SK-N-SH (cell line): ENCODE data around the gene PSME2.

ENCODE experiments used
- EP300 ChIP-seq, 2 experiments: IDR thresholded peaks; 2 replicates each; pipeline versions ENCODE4 v1.4.0 to v1.6.1; 2012; ENCODE audit warnings: borderline replicate concordance in 1 of 2, low read depth in 1 of 2, low read length in 1 of 2
- FOXJ3 ChIP-seq: sonication (generic); formaldehyde crosslinking; IDR thresholded peaks from 2 replicates; pipeline ENCODE4 v1.5.1; 2020; ENCODE audit warnings: mild to moderate bottlenecking, missing genetic modification reagents
- MEF2A ChIP-seq: IDR thresholded peaks from 2 replicates; pipeline ENCODE4 v1.4.0; 2012; ENCODE audit warnings: low read depth, borderline replicate concordance
- POLR2AphosphoS5 ChIP-seq: IDR thresholded peaks from 2 replicates; pipeline ENCODE4 v1.6.1; 2012; ENCODE audit warnings: low read depth, low read length
- RAD21 ChIP-seq: IDR thresholded peaks from 2 replicates; pipeline ENCODE4 v1.6.1; 2012; ENCODE audit warnings: mild to moderate bottlenecking, low read length
- RCOR1 ChIP-seq: fragments of 150-350 bp; IDR thresholded peaks from 2 replicates; pipeline ENCODE4 v1.6.1; 2017; ENCODE audit warnings: antibody characterized with exemption, low read length
- RXRA ChIP-seq: IDR thresholded peaks from 2 replicates; pipeline ENCODE4 v1.4.0; 2012; ENCODE audit warnings: low read depth, mild to moderate bottlenecking, borderline replicate concordance
- SIN3A ChIP-seq: IDR thresholded peaks from 2 replicates; pipeline ENCODE4 v1.6.1; 2012; ENCODE audit warnings: low read depth, mild to moderate bottlenecking, low read length, moderate library complexity, borderline replicate concordance
- TAF1 ChIP-seq: IDR thresholded peaks from 2 replicates; pipeline ENCODE4 v1.6.1; 2012; ENCODE audit warnings: low read depth, mild to moderate bottlenecking, low read length, moderate library complexity, borderline replicate concordance
- YY1 ChIP-seq: IDR thresholded peaks from 2 replicates; pipeline ENCODE4 v1.4.0; 2012; ENCODE audit warnings: low read depth, mild to moderate bottlenecking
- TF ChIP-seq, protein P1 (sequence below): fragments of 200-600 bp; sonication (generic); IDR thresholded peaks from 2 replicates; pipeline ENCODE4 v1.6.1; 2017; ENCODE audit warnings: antibody characterized with exemption, mild to moderate bottlenecking, moderate library complexity
- TF ChIP-seq, protein P2 (sequence below): IDR thresholded peaks from 2 replicates; pipeline ENCODE4 v1.6.1; 2012; ENCODE audit warnings: mild to moderate bottlenecking, low read depth, low read length, moderate library complexity
- TF ChIP-seq, protein P3 (sequence below): fragments of 150-350 bp; IDR thresholded peaks from 2 replicates; pipeline ENCODE4 v1.6.1; 2017; ENCODE audit warnings: antibody characterized with exemption, low read length, low read depth, borderline replicate concordance
- TF ChIP-seq, protein P4 (sequence below): IDR thresholded peaks from 2 replicates; pipeline ENCODE4 v1.4.0; 2012; ENCODE audit warnings: low read depth

DNA sequence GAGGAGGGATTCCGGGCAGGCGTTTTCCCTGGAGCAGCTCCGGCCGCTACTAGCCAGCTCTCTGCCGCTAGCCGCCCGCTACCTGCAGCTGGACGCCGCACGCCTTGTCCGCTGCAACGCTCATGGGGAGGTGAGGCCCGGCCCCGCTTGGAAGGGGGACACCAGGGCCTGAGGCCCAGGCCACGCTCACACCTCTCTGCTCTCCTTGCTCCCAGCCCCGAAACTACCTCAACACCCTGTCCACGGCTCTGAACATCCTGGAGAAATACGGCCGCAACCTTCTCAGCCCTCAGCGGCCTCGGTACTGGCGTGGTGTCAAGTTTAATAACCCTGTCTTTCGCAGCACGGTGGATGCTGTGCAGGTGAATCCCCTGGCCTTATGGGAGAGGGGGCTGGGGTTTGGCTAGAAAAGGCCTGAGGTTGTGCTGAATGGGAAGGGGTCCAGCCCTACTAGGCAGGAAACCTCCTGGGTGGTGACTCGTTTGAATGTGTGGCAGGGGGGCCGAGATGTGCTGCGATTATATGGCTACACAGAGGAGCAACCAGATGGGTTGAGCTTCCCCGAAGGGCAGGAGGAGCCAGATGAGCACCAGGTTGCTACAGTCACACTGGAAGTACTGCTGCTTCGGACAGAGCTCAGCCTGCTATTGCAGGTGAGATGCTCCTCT is 1.5 kb upstream of the PSME2 start:
- TF ChIP-seq, protein P1, sequence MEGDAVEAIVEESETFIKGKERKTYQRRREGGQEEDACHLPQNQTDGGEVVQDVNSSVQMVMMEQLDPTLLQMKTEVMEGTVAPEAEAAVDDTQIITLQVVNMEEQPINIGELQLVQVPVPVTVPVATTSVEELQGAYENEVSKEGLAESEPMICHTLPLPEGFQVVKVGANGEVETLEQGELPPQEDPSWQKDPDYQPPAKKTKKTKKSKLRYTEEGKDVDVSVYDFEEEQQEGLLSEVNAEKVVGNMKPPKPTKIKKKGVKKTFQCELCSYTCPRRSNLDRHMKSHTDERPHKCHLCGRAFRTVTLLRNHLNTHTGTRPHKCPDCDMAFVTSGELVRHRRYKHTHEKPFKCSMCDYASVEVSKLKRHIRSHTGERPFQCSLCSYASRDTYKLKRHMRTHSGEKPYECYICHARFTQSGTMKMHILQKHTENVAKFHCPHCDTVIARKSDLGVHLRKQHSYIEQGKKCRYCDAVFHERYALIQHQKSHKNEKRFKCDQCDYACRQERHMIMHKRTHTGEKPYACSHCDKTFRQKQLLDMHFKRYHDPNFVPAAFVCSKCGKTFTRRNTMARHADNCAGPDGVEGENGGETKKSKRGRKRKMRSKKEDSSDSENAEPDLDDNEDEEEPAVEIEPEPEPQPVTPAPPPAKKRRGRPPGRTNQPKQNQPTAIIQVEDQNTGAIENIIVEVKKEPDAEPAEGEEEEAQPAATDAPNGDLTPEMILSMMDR: no peak
- no peak for TF ChIP-seq RXRA
- no peak for TF ChIP-seq RCOR1
- TF ChIP-seq POLR2AphosphoS5: no peak
- TF ChIP-seq EP300 (IDR thresholded peaks at IDR 0.05; ENCODE audit: borderline replicate concordance in 1 of 2, low read depth in 1 of 2, low read length in 1 of 2): no peak
- no peak for TF ChIP-seq YY1
- TF ChIP-seq MEF2A: no peak
- TF ChIP-seq, protein P2, sequence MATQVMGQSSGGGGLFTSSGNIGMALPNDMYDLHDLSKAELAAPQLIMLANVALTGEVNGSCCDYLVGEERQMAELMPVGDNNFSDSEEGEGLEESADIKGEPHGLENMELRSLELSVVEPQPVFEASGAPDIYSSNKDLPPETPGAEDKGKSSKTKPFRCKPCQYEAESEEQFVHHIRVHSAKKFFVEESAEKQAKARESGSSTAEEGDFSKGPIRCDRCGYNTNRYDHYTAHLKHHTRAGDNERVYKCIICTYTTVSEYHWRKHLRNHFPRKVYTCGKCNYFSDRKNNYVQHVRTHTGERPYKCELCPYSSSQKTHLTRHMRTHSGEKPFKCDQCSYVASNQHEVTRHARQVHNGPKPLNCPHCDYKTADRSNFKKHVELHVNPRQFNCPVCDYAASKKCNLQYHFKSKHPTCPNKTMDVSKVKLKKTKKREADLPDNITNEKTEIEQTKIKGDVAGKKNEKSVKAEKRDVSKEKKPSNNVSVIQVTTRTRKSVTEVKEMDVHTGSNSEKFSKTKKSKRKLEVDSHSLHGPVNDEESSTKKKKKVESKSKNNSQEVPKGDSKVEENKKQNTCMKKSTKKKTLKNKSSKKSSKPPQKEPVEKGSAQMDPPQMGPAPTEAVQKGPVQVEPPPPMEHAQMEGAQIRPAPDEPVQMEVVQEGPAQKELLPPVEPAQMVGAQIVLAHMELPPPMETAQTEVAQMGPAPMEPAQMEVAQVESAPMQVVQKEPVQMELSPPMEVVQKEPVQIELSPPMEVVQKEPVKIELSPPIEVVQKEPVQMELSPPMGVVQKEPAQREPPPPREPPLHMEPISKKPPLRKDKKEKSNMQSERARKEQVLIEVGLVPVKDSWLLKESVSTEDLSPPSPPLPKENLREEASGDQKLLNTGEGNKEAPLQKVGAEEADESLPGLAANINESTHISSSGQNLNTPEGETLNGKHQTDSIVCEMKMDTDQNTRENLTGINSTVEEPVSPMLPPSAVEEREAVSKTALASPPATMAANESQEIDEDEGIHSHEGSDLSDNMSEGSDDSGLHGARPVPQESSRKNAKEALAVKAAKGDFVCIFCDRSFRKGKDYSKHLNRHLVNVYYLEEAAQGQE: no peak
- TF ChIP-seq, protein P3, sequence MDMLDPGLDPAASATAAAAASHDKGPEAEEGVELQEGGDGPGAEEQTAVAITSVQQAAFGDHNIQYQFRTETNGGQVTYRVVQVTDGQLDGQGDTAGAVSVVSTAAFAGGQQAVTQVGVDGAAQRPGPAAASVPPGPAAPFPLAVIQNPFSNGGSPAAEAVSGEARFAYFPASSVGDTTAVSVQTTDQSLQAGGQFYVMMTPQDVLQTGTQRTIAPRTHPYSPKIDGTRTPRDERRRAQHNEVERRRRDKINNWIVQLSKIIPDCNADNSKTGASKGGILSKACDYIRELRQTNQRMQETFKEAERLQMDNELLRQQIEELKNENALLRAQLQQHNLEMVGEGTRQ: no peak
- TF ChIP-seq, protein P4, sequence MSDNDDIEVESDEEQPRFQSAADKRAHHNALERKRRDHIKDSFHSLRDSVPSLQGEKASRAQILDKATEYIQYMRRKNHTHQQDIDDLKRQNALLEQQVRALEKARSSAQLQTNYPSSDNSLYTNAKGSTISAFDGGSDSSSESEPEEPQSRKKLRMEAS: 0 out of 2 replicates have a peak, but pooled peaks have one; percentile 7
- TF ChIP-seq TAF1: no peak
- no peak for TF ChIP-seq SIN3A
- TF ChIP-seq RAD21: no peak
- TF ChIP-seq FOXJ3: no peak
